CD8-positive, alpha-beta memory T cell (primary cell): ENCODE measurements around the gene COQ9. TPM values are rescaled to one million over a fixed set of nuclear protein-coding genes. Genes with fewer than 3 reads are reported as not detected.

Experiments
- polyA plus RNA-seq: library from polyadenylated mRNA; unstranded; fragments of 300-500 nt; fragmentation: Illumina TruSeq; gene quantifications from one replicate; pipeline ENCODE4 v1.2.3, GENCODE V29; 2021
- total RNA-seq, 2 experiments: library from RNA; stranded (reverse); gene quantifications; one replicate each; pipeline ENCODE4 v1.2.3, GENCODE V29; 2021

Gene COQ9
- total and polyA plus RNA-seq, 3 experiments from 2014 or later = 28.4 to 51.9 (median 50.5) TPM

Other genes starting within 250 kb of the COQ9 start
- gene ARL2BP, start 202.2 kb upstream of the COQ9 start, total RNA-seq = 10 to 100 TPM; 29.9 to 30.1 TPM
- gene ARL2BP, start 202.2 kb upstream of the COQ9 start, polyA plus RNA-seq = 112 TPM
- gene PLLP, start 162.8 kb upstream of the COQ9 start, total RNA-seq = under 1 TPM in 1 of 2 experiments, not detected in 1; 0.49 TPM
- gene PLLP, start 162.8 kb upstream of the COQ9 start, polyA plus RNA-seq = 0.72 TPM
- 10 to 100 TPM; 49.5 to 52.6 TPM for gene CCL22, start 88.7 kb upstream of the COQ9 start, total RNA-seq
- not detected for gene CCL22, start 88.7 kb upstream of the COQ9 start, polyA plus RNA-seq
- gene CX3CL1, start 75.0 kb upstream of the COQ9 start, total RNA-seq = not detected
- gene CX3CL1, start 75.0 kb upstream of the COQ9 start, polyA plus RNA-seq = not detected
- gene CCL17, start 42.7 kb upstream of the COQ9 start, total RNA-seq = 10 to 100 TPM; 18.6 to 18.9 TPM
- gene CCL17, start 42.7 kb upstream of the COQ9 start, polyA plus RNA-seq = not detected
- gene CIAPIN1, start 94 bp upstream of the COQ9 start, total RNA-seq = 10 to 100 TPM; 79.0 to 81.1 TPM
- gene CIAPIN1, start 94 bp upstream of the COQ9 start, polyA plus RNA-seq = 52.0 TPM
- gene POLR2C, start 15.2 kb downstream of the COQ9 start, total RNA-seq = 10 to 100 TPM; 92.3 to 95.0 TPM
- gene POLR2C, start 15.2 kb downstream of the COQ9 start, polyA plus RNA-seq = 36.1 TPM
- gene DOK4, start 39.0 kb downstream of the COQ9 start, total RNA-seq = 1 to 10 TPM; 6.8 to 7.0 TPM
- gene DOK4, start 39.0 kb downstream of the COQ9 start, polyA plus RNA-seq = 3.3 TPM
- 10 to 100 TPM; 27.0 to 28.1 TPM for gene CCDC102A, start 89.1 kb downstream of the COQ9 start, total RNA-seq
- gene CCDC102A, start 89.1 kb downstream of the COQ9 start, polyA plus RNA-seq = 22.6 TPM
- 10 to 100 TPM; 46.1 to 48.5 TPM for gene ADGRG5, start 95.2 kb downstream of the COQ9 start, total RNA-seq
- gene ADGRG5, start 95.2 kb downstream of the COQ9 start, polyA plus RNA-seq = 23.5 TPM
- gene ADGRG1, start 181.2 kb downstream of the COQ9 start, total RNA-seq = 10 to 100 TPM; 25.8 to 29.8 TPM
- gene ADGRG1, start 181.2 kb downstream of the COQ9 start, polyA plus RNA-seq = 51.9 TPM
- not detected for gene ADGRG3, start 220.8 kb downstream of the COQ9 start, total RNA-seq
- not detected for gene ADGRG3, start 220.8 kb downstream of the COQ9 start, polyA plus RNA-seq
- gene DRC7, start 247.3 kb downstream of the COQ9 start, total RNA-seq = not detected
- gene DRC7, start 247.3 kb downstream of the COQ9 start, polyA plus RNA-seq = not detected